IPS-NIHi11 (cell line): ENCODE results near the gene YAE1.
A peak's percentile ranks its signal among the peaks of the same experiment; 100 is the strongest.
"Not testable (repeated sequence)": the region's sequence is repeated elsewhere in the genome, so short reads cannot be mapped to it uniquely, and the experiment has no call there.

Experiments
- DNase-seq: peaks from one replicate; pipeline ENCODE4 v3.0.0; 2012; ENCODE audit warnings: mixed read lengths, low spot score

YAE1 gene, protein sequence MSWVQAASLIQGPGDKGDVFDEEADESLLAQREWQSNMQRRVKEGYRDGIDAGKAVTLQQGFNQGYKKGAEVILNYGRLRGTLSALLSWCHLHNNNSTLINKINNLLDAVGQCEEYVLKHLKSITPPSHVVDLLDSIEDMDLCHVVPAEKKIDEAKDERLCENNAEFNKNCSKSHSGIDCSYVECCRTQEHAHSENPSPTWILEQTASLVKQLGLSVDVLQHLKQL

DNA sequence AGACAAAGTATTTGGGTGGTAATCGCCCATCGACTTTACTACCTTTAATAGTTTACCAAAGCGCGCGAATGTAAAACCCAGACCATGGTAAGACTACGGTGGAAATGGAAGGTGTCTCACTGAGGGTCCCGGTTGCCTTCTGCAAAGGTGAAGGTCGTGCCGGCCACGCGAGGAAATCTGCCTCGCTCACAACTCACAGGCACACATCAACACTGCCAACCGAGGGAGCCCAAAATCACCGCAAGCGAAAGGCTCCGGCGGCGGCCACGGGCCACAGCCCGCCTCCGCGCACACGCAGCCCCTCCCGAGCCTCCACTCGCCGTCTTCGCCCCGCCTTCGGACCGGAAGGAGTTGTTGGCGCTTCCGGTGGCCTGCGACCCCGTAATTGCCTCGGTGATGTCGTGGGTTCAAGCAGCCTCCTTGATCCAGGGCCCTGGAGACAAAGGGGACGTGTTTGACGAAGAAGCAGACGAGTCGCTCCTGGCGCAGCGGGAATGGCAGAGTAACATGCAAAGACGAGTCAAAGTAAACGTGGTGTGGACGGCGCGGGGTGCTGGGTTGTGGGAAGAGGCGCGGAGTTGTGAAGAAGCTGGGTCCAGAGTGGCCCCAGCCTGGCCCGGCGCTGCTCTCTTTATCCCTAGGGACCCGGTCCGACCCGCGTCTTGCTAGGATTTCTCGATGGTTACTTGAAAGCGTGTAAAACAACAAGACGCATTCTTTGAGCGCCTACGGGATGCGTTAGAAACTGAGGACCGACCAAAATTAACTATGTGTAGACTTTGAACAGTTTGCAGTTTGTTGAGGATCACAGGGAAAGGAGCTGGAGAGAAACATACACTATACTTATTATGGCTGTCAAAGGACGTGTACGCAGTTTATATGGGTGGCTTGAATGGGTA, at the start of gene YAE1:
Gene YAE1 (plus strand): TSS at position 382 of the 899 bp plus-strand sequence. CDS start 15 bp downstream, at position 397.
- peak; percentile 91 for DNase-seq

DNA sequence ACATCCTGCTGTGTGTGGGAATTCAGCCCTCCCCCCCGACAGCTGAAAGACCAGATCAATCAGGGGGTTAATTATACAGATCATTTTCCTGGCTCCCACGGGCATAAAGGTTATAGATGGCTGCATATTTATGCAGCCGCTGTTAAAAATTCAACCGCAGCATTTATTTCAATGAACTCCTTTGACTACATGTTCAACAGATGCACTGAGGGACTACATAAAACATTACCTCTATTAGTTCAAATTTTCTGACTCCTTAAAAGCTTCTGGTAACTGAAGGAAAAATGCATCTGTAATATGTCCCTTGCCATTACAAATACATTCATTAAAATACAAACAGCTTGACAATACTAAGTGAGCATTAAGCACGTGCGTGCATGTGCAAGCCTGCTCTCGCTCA, 49.7 kb upstream of the YAE1 start:
- no peak for DNase-seq

- DNase-seq, result no peak
Measured at GRCh38 chr7:39517240-39517639, 49.0 kb upstream of the YAE1 start.

DNA sequence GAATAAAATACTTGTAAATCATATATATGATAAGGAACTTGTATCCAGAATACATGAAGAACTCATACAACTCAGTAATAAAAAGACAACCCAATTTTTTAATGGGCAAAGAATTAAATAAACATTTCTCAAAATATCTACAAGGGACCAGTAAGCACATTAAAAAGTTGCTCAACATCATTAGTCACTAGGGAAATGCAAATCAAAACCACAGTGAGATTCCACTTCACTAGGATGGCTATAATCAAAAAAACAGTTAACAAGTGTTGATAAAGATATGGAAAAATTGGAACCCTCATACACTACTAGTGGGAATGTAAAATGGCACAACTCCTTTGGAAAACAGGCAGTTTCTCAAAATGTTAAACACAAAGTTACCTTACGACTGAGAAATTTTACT, 40.3 kb upstream of the YAE1 start:
- DNase-seq, result no peak

- no peak for DNase-seq
Measured at GRCh38 chr7:39526666-39527065, 39.5 kb upstream of the YAE1 start.

- no peak for DNase-seq
Measured at GRCh38 chr7:39527296-39527695, 38.9 kb upstream of the YAE1 start.

GRCh38 chr7:39527951-39528350, 38.3 kb upstream of the YAE1 start:
- DNase-seq, result no peak

- no peak for DNase-seq
Measured at GRCh38 chr7:39528849-39529248, 37.4 kb upstream of the YAE1 start.

GRCh38 chr7:39529582-39529981, 36.6 kb upstream of the YAE1 start:
- DNase-seq, result no peak

DNA sequence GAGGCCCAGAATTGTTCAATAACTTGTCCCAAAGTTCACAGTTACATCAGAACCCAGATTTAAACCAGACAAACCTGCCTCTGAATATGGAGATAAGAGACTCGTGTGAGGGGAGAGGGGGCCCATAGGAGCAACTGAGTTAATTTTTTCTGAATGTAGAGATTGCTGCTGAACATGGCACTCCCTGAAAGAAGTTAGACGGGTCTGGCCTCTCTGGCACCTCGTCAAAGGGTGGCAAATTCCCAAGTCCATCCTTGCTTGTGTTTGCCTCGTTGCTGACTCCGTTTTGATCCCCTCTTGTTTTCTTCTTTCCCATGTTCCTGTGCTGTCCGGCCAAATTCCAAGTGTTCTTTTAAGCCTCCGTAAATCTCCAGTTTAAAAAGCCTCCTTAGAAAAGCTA, 35.2 kb upstream of the YAE1 start:
- no peak for DNase-seq

GRCh38 chr7:39531818-39532217, 34.4 kb upstream of the YAE1 start:
- no peak for DNase-seq

GRCh38 chr7:39532832-39533231, 33.4 kb upstream of the YAE1 start:
- DNase-seq, result no peak

- DNase-seq, result no peak
Measured at GRCh38 chr7:39534599-39534998, 31.6 kb upstream of the YAE1 start.

DNA sequence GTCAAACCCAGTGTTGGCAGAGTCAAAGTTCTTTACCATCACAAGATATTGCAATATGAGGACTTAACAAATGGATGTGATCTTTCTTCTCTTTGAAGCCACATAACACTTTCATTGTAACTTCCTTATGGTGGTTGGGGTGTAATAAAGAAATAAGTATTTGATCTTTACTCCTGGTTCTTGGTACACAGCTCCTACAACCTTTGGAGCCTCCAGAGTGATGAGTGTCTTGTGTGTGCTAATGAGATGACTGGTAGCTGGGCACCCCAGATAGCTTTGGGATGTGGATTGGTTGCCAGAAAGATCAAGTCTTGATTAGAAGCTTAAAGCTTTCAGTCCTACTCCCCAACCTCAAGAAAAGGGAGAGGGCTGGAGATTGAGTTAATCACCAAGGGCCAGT, 31.1 kb upstream of the YAE1 start:
- no peak for DNase-seq

GRCh38 chr7:39535720-39536119, 30.5 kb upstream of the YAE1 start:
- DNase-seq, result no peak

- no peak for DNase-seq
Measured at GRCh38 chr7:39536951-39537350, 29.3 kb upstream of the YAE1 start.

DNA sequence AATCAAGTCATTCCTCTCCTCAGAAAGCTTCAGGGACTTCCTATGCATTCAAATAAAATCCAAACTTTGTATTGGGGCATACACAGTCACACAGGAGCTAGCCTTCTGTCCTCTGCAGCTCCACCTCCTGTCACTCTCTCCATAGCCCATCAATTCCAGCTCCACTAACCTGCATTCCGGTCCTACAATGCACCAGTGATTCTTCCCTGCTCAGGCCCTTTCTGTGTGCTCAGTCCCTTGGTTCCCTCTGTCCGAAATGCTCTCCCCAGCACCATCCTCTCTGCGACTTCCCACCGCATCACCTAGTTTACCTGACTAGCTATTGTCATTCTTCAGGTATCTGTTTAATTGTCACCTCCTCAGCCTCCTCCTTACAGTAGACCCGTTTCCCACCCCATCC, 26.4 kb upstream of the YAE1 start:
- no peak for DNase-seq

DNA sequence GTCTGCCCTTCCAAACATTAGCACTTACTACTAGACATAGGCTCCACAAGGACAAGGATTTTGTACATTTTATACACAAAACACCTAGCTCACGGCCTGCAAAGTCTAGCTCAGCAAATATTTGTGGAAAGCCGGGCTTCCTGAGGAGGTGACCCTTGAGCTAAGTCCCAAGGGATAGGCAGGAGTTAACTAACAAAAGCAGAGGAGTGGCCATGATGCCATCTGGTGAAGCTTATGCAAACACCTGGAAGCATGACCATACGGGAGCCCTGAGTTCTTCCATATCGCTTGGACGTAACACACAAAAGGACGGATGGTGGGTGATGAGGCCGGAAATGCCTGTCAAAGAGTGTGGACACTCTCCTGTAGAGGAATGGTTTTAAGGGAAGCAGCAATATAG, 25.9 kb upstream of the YAE1 start:
- DNase-seq, result no peak

DNA sequence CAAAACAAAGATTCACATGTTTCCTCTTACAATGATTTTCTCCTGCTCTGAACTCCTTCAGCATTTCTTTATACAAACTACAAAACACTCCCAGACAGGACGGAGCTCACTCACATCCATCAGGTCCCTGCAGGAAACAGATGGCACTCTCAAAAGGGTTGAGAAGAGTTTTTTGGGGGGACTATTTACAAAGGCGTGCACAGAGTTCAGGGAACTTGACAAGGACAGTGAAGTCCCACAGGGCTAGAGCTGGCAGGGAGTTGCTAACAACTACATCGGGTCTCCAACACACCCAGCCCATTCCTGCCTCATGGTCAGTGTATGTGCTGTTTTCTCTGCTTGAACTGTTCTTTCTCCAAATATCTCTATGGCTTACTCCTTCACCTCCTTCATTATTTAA, 24.7 kb upstream of the YAE1 start:
- DNase-seq, result no peak

- not testable (repeated sequence) for DNase-seq
Measured at GRCh38 chr7:39544774-39545173, 21.4 kb upstream of the YAE1 start.

DNA sequence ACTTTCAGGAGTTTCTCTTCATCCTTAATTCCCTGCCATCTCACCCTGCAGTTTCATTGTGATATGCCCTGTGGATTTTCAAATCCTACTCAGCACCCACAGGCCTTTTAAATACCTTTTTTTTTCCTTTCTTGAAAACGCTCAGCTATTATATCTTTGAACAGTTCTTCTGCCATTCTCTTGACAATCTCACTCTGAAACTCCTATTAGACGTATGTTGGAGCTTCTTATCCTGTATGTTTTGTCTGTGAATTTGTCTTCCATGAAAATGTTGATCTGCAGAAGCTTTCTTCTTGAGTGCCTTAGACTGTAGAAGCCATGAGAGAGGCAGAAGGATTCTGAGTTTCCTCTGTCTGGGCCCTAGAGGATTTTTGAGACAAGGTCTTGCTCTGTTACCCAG, 18.9 kb upstream of the YAE1 start:
- no peak for DNase-seq

DNA sequence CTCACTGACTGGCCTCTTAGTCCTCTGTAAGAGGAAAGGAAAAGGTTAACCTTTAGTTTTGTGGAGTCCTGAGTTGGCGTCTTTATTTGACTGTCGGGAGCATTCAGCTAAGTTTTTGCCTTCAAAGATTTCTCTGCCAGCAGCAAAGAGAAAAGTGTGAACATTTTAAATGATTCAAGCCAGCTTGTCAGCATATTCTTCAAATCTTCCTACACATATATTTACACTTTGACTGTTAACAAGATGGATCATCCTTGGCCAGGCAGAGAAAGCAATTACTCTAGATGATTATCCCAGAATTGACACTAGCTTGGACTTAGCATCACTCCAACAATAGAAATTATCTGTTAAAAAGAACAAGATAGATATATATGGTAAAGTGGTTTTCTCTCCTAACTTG, 15.8 kb upstream of the YAE1 start:
- DNase-seq, result no peak

DNA sequence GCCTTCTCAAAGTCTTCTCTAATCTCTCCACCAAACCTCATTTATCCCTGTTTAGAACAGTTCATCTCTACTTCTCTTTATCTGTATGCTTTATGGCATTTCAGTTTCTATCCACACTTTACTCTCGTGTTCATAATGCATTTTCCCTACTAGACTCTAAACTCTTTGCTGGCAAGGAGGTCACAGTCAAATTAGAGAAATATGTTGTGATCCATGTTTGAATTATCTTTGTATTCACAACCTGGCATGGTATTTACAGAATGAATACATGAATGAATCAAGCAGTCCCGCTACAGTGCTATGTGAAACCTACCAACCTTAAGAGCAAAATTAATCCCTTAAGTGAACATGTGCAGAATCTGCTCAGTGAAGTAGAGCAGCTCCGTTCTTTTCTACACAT, 12.8 kb upstream of the YAE1 start:
- no peak for DNase-seq
